CD4-positive, alpha-beta T cell treated with Interleukin-12 subunit alpha and Interleukin-12 subunit beta, for 1 hour (primary cell): ENCODE results near the gene FBXL2.
"Not testable (repeated sequence)": the region's sequence is repeated elsewhere in the genome, so short reads cannot be mapped to it uniquely, and the experiment has no call there.

Experiments
- DNase-seq: peaks from one replicate; pipeline ENCODE4 v3.0.0-alpha.2; 2020

FBXL2 gene

GRCh38 chr3:33317963-33318709 is 40.9 kb downstream of the FBXL2 start:
- DNase-seq = no peak

DNA sequence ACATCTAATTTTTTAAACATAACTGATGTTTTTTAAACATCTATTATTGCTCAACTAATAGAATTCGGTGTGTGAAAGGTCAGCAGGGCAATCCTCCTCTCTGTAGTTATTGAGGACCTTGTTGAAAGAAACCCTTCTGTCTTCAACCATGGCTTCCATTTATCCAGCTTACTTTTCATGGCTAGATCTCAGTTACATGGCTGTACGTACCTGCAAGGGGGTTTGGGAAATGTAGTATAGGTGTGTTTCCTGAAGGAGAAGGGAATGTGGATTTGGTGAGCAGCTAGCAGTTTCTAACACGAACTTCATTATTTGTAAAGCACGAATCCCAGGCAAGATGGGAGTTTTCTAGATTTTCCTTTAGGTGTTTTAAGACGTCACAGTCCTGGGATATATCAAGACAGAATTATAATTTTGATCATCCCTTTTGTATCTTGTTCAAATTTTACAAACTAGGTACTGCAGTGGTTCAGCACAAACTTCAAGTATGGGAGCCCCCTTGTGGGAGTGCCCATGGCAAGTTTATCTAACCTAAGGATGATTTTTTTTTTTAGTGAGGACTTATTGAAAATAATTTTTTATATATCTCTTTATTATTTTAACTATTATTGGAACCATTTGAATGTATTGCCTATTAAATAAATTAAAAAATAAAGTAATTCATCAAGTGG is 41.6 kb downstream of the FBXL2 start:
- no peak for DNase-seq

DNA sequence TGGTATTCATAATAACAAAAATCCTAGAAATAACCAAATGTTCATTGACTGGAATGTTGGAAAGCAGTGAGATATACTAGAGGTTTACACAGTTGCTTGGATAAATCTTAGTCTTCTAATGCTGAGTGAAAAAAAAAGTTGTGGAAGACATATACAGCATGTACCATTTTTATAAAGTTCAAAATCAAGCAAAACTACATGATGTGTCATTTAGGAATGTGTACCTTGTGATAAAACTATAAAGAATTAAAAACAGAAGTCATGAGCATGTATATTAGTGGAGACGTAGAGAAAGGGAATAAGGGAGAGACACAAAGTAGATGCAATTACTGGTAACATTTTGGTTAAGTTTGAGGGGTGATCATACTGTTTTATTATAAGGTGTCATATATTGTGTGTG is 45.2 kb downstream of the FBXL2 start:
- no peak for DNase-seq

DNA sequence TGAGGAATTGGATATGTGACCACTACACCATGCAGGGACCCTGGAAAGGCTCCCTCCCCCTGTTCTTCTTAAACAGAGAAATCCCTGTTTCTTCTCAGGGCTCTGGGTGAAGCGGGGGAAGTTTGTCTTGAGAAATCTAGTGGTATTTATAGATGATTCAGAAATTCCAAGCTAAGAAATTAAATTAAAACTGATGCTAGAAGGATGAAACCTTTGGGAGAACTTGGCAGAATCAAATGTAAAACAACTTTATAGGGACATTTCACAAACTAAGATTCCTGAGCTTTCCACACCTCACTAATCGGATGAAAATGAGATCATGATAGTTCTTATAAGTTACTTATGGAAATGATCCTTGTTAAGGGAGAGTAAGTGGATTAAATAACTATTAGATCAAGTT is 54.2 kb downstream of the FBXL2 start:
- DNase-seq = no peak

- DNase-seq = no peak
These were observed 57.1 kb downstream of the FBXL2 start for GRCh38 chr3:33334364-33334763.

GRCh38 chr3:33338936-33339465 is 61.8 kb downstream of the FBXL2 start:
- not testable (repeated sequence) for DNase-seq

GRCh38 chr3:33339758-33340157 is 62.5 kb downstream of the FBXL2 start:
- no peak for DNase-seq

DNA sequence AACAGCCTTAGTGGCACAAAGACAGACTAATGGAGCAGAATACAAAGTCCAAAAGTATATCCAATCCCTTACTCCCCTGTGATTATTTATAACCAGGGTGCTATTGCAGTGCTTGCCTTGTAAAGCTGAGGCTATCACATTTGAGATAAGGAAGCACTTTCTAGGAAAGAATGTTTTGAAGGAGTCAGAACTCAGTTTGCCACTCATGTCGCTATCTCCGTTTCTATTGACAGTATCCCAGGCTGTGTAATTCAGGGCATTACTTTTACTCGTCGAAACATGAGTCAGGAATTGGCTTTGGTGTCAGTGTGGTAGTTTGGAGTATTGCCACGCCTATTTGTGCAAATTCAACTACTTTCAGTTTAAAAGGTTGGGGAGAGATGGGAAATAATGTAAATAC is 78.4 kb downstream of the FBXL2 start:
- no peak for DNase-seq

DNA sequence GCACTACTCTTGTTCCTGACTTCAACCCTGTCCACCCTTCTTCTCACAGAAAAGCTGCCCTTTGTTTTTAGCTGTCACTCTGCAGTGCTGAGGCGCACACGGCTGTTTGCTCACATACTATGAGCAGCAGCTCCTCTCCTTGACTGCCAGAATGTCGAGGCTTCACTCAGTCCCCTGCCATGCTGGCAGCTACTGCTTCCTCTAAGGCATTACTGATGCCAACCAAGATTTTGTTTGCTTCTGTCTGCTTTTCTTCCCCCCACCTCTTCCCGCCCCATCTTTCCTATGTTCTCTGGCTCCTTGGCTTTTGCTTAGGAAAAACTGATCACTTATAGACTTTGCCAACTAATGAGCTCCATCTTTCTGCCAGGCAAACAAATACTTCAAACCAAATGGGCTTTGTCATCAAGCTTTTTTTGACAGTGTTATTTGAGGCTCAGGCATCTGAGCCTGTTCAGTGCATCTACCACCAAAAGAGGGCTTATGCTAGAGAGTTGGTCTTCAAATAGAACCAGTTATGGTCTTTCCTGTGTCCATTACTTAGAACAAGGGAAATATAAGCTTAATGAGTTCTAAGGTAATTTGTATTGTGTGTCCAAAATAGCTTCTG is 81.0 kb downstream of the FBXL2 start:
- no peak for DNase-seq

GRCh38 chr3:33360136-33360825 is 83.0 kb downstream of the FBXL2 start:
- no peak for DNase-seq

DNA sequence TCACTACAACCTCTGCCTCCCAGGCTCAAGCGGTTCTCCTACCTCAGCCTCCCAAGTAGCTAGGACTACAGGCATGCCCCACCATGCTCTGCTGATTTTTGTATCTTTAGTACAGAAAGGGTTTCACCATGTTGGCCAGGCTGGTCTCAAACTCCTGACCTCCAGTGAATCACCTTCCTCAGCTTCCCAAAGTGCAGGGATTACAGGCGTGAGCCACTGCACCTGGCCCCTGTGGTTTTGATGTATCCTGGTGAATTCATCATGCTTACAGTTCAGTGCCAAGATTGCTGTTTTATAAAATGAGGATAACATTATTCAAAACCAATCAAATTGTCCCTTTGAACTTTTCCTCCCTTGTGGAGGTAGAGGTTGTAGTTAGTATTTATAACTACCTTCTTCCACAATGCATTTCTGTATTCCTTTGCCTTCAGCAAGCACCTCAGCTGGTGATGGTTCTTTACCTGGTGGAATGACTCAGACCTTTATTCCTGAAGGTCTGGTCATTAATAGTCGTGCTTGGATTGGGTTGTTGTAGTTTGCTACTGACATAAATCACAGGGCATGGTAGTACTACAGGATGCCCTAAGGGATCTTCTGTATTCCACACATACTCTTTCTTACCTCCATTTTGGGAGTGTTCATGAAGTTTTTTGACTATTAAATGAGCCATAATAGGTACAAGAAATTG is 86.0 kb downstream of the FBXL2 start:
- DNase-seq = no peak

- no peak for DNase-seq
These were observed 86.8 kb downstream of the FBXL2 start for GRCh38 chr3:33364060-33364459.

- no peak for DNase-seq
These were observed 87.4 kb downstream of the FBXL2 start for GRCh38 chr3:33364531-33365128.

DNA sequence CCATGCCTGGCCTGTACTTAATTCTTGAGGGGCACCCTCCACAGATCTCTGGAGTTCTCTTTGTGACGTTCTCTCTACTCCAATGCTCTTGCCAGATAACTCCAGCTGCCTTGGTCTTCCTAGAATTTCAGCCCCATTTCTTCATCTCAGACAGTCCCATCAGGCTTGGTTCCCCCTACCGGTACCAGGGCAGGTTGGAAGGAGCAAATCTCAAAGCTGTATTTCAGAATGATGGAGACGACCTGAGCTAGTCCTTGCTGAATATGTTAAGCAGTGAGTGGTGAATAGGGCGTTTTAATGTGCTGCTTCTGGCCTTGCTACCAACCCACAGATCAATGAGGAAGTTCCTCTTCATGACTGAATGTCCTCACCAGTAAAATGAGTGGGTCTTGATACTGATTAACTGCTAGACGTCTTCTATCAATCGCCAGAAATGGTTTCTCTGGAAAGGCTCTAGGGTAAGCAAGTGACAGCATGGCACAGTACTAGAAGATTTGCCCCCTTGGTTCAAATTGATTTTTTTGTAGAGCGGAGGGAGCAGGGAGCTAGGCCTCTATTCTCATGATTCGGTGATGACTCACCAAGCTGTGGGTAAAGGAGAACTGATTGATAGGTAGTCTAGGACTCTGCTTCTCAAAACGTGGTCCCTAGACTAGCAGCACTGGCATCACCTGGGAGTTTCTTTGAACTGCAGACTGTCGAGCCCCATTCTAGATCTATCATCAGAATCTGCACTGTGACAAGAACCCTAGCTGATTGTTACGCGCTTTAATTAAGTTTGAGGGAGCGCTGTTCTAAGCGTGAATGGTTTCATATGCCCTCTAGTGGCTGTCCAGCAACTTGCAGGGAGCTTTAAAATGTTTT is 95.2 kb downstream of the FBXL2 start:
- peak; percentile 56 for DNase-seq

GRCh38 chr3:33373082-33373437 is 95.8 kb downstream of the FBXL2 start:
- DNase-seq = no peak

DNA sequence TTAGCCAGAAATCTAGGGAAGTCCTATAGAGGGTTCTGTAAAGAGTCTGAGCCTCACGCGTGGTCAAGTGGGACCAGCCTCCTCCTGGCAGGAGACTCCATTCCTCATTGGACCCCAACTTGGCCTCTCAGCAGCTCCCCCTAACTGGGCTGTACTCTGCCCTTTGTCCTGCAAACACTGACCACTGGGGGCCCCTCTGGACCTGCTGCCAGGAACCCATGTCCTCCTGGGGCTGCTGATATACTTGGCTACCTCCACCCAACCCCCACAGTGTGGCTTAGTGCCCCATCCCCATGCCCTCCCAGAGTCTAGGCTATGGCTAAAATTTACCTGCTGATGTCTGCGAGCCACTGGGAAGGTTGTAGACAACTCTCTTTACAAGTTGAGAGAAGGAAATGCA is 100.2 kb downstream of the FBXL2 start:
- no peak for DNase-seq

GRCh38 chr3:33377931-33378330 is 100.7 kb downstream of the FBXL2 start:
- DNase-seq = no peak

DNA sequence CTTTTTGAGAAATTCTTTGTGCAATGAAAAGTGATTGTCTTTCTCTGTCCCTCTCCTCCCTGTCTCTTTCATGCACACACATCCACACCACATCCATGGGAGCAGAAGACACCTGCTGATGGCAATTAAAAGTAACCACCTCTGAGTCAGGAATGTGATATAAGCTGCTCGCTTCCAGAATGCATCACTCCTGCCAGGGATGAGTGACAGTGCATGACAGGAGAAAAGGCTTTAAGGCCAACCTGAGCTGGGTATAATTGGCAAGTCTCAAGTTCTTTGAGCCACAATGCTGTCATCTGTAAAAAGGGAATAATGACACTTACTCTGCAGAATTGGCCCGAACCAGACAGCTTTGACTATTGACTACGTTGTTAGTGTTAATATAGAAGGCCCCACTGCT is 103.4 kb downstream of the FBXL2 start:
- DNase-seq = no peak

- no peak for DNase-seq
These were observed 106.7 kb downstream of the FBXL2 start for GRCh38 chr3:33383951-33384350.

- peak; percentile 5 for DNase-seq
These were observed 108.2 kb downstream of the FBXL2 start for GRCh38 chr3:33385423-33385822.

GRCh38 chr3:33386631-33387030 is 109.4 kb downstream of the FBXL2 start:
- DNase-seq = no peak
